Endothelial cell of umbilical vein (primary cell): ENCODE measurements around the gene NEB. TPM values are rescaled to one million over a fixed set of nuclear protein-coding genes. Genes with fewer than 3 reads are reported as not detected.

Source experiments
- BruUV-seq: library from RNA; stranded (reverse); fragments of 400-500 nt; replicated peaks from 2 replicates; lab custom pipeline; 2021; lab: Mats Ljungman, UMichigan
- CTCF ChIA-PET: fragments of 300-600, 350-600 bp; sonication (Branson Sonifier 250); formaldehyde crosslinking; loops from one replicate; lab custom pipeline; 2021; ENCODE audit warnings: antibody characterized with exemption, inconsistent platforms; lab: Charles Lee
- POLR2A ChIA-PET: fragments of 300-600, 350-600 bp; sonication (Branson Sonifier 250); formaldehyde crosslinking; loops from one replicate; lab custom pipeline; 2021; ENCODE audit warnings: antibody characterized with exemption, inconsistent platforms; lab: Charles Lee
- DNase-seq: peaks from one replicate; pipeline ENCODE4 v3.0.0-alpha.2; 2011; ENCODE audit warnings: low read depth, low spot score
- FAIRE-seq: peaks from 2 replicates; lab custom pipeline; 2011; peaks lifted over from hg19 to GRCh38; lab: Jason Lieb, UNC
- H2AFZ ChIP-seq: 2 replicates; pipeline ENCODE4 v1.6.0; 2012; ENCODE audit warnings: low read depth, low read length, control low read depth, inconsistent platforms
- H3K27ac ChIP-seq: 2 replicates; pipeline ENCODE4 v1.5.1; 2011; ENCODE audit warnings: low read depth, mild to moderate bottlenecking, control low read depth, low read length, moderate library complexity; ENCODE audit not compliant: insufficient read depth
- H3K27me3 ChIP-seq, 2 experiments: 2 replicates each; pipeline versions ENCODE4 v1.6.0 to v1.6.1; 2011; ENCODE audit warnings: low read length in 2 of 2, mixed read lengths in 1 of 2; ENCODE audit not compliant: control insufficient read depth in 2 of 2, insufficient read depth in 2 of 2
- H3K36me3 ChIP-seq, 2 experiments: 2 replicates in 1 of 2; 3 replicates in 1 of 2; pipeline ENCODE4 v1.5.1; 2011; ENCODE audit warnings: low read length in 2 of 2, mild to moderate bottlenecking in 1 of 2, moderate library complexity in 1 of 2; ENCODE audit not compliant: control insufficient read depth in 2 of 2, insufficient read depth in 2 of 2; ENCODE audit errors: extremely low read depth in 1 of 2
- H3K4me1 ChIP-seq: 3 replicates; pipeline ENCODE4 v1.5.1; 2011; ENCODE audit warnings: mild to moderate bottlenecking, low read length; ENCODE audit not compliant: control insufficient read depth, insufficient read depth; ENCODE audit errors: extremely low read depth
- H3K4me2 ChIP-seq: 2 replicates; pipeline ENCODE4 v1.6.1; 2011; ENCODE audit warnings: low read length, control low read depth, mixed read lengths; ENCODE audit not compliant: insufficient read depth
- H3K4me3 ChIP-seq, 3 experiments: fragments of 200-600 bp in 1 of 3; sonication (generic), shearing (Covaris generic) in 1 of 3; replicated peaks in 1 of 3; 2 replicates each; pipeline ENCODE4 v1.5.1; 2011 to 2016; ENCODE audit warnings: control low read depth in 3 of 3, low read length in 3 of 3, mild to moderate bottlenecking in 2 of 3, inconsistent platforms in 1 of 3, low read depth in 1 of 3, moderate library complexity in 1 of 3; ENCODE audit not compliant: insufficient read depth in 1 of 3
- H3K79me2 ChIP-seq: 2 replicates; pipeline ENCODE4 v1.6.0; 2012; ENCODE audit warnings: low read length, inconsistent platforms; ENCODE audit not compliant: control insufficient read depth, insufficient read depth
- H3K9ac ChIP-seq: replicated peaks from 2 replicates; pipeline ENCODE3; 2011; ENCODE audit warnings: low read length, control low read depth; ENCODE audit not compliant: insufficient read depth; ENCODE audit errors: extremely low read depth
- H3K9me1 ChIP-seq: replicated peaks from 3 replicates; pipeline ENCODE4 v1.6.0; 2011; ENCODE audit warnings: mild to moderate bottlenecking, low read length; ENCODE audit not compliant: control insufficient read depth, insufficient read depth; ENCODE audit errors: extremely low read depth
- H3K9me3 ChIP-seq: replicated peaks from 2 replicates; pipeline ENCODE4 v1.5.1; 2012; ENCODE audit warnings: low read length, inconsistent platforms; ENCODE audit not compliant: control insufficient read depth, insufficient read depth
- H4K20me1 ChIP-seq: replicated peaks from 2 replicates; pipeline ENCODE3; 2011; ENCODE audit warnings: mild to moderate bottlenecking, low read length; ENCODE audit not compliant: control insufficient read depth, insufficient read depth; ENCODE audit errors: extremely low read depth
- CTCF ChIP-seq, 2 donors: IDR thresholded peaks; 1 replicate in 1 of 2; 2 replicates in 1 of 2; pipeline ENCODE4 v1.5.1; 2011; ENCODE audit warnings: low read length in 2 of 2, mild to moderate bottlenecking in 2 of 2, moderate library complexity in 2 of 2, control low read depth in 1 of 2, inconsistent platforms in 1 of 2, low read depth in 1 of 2; ENCODE audit not compliant: insufficient read depth in 1 of 2; ENCODE audit errors: extremely low read depth in 1 of 2
- EZH2 ChIP-seq: IDR thresholded peaks from 2 replicates; pipeline ENCODE4 v1.6.1; 2012; ENCODE audit warnings: borderline replicate concordance, low read depth, mild to moderate bottlenecking, moderate library complexity, low read length, inconsistent platforms; ENCODE audit not compliant: severe bottlenecking
- FOS ChIP-seq: IDR thresholded peaks from 2 replicates; pipeline ENCODE4 v1.6.1; 2011; ENCODE audit warnings: mild to moderate bottlenecking, low read length, moderate library complexity, borderline replicate concordance; ENCODE audit not compliant: insufficient read depth
- GATA2 ChIP-seq: IDR thresholded peaks from 2 replicates; pipeline ENCODE4 v1.7.0; 2011; ENCODE audit warnings: low read depth, mild to moderate bottlenecking, moderate library complexity, mixed read lengths, low read length; ENCODE audit not compliant: insufficient read length, insufficient read depth
- JUN ChIP-seq: IDR thresholded peaks from 2 replicates; pipeline ENCODE4 v1.6.1; 2011; ENCODE audit warnings: borderline replicate concordance, low read depth; ENCODE audit not compliant: insufficient read length, insufficient read depth
- MYC ChIP-seq: IDR thresholded peaks from one replicate; pipeline ENCODE4 v1.6.1; 2011; ENCODE audit warnings: mild to moderate bottlenecking, low read depth, low read length
- POLR2A ChIP-seq: IDR thresholded peaks from 2 replicates; pipeline ENCODE4 v1.6.1; 2012; ENCODE audit warnings: low read depth, mild to moderate bottlenecking, control low read depth, low read length
- POLR2AphosphoS5 ChIP-seq: IDR thresholded peaks from 2 replicates; pipeline ENCODE4 v1.6.1; 2012; ENCODE audit warnings: low read depth, mild to moderate bottlenecking, control low read depth, low read length, moderate library complexity; ENCODE audit not compliant: insufficient read depth
- dilution Hi-C: fragments of 300-500 bp; cut with MboI; formaldehyde crosslinking; loops from one replicate; pipeline ENCODE4 v1.15.0; 2019; ENCODE audit warnings: low sequenced_read_pairs; ENCODE audit not compliant: extremely low pct_ligation_motif_present
- intact Hi-C: fragments of 100-400 bp; cut with micrococcal nuclease; formaldehyde crosslinking; loops from one replicate; pipeline ENCODE4 v1.10.0; 2022
- polyA plus RNA-seq, 4 experiments: library from polyadenylated mRNA; depleted of rRNA in 3 of 4; stranded (reverse) in 3 of 4; unstranded in 1 of 4; fragments of >200 nt; gene quantifications; 2 replicates each; pipeline versions ENCODE4 v1.2.1 to v1.2.3, GENCODE V29; 2011 to 2012; ENCODE audit warnings: missing spikeins in 1 of 4
- total RNA-seq: library from RNA; stranded (reverse); gene quantifications from 2 replicates; pipeline ENCODE4 v1.2.3, GENCODE V29; 2021
- TF ChIP-seq, protein P1 (sequence below): IDR thresholded peaks from 2 replicates; pipeline ENCODE4 v1.6.1; 2011; ENCODE audit not compliant: insufficient read depth, insufficient read length

NEB gene
- total and polyA plus RNA-seq, 2 donors (not counting 3 experiments of a cell fraction or from before 2014, with no cell fraction given) = 0.84 to 1.8 TPM

GRCh38 chr2:151657667-151658076, 76.6 kb downstream of the NEB start:
- H3K9me1 ChIP-seq = no peaks in the 10 kb centered on the region
- dilution Hi-C loops (no loop called here), intact Hi-C loops (no loop called here)
- FAIRE-seq = no peak
- H3K79me2 ChIP-seq = no peaks in the 10 kb centered on the region
- no peak overlapping the region for H3K27ac ChIP-seq
- H4K20me1 ChIP-seq = no peaks in the 10 kb centered on the region
- DNase-seq = no peak
- ChIA-PET POLR2A (no interaction called here), CTCF (no interaction called here)
- no peaks in the 10 kb centered on the region for H3K9me3 ChIP-seq
- H3K36me3 ChIP-seq = no peaks in the 10 kb centered on the region
- TF ChIP-seq, protein P1, sequence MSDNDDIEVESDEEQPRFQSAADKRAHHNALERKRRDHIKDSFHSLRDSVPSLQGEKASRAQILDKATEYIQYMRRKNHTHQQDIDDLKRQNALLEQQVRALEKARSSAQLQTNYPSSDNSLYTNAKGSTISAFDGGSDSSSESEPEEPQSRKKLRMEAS = no peak
- TF ChIP-seq EZH2 = no peak
- no peak for TF ChIP-seq POLR2AphosphoS5
- TF ChIP-seq MYC = no peak
- TF ChIP-seq POLR2A = no peak
- no peak for TF ChIP-seq JUN
- no peak for TF ChIP-seq FOS
- no peak for TF ChIP-seq CTCF (IDR thresholded peaks at IDR 0.05; ENCODE audit: extremely low read depth in 1 of 2, insufficient read depth in 1 of 2, low read depth in 1 of 2, low read length in 2 of 2)
- TF ChIP-seq GATA2 = no peak
- no peak overlapping the region for H3K4me2 ChIP-seq
- H3K9ac ChIP-seq = no peak overlapping the region
- peaks cover 0 to 4% of the 10 kb centered on the region in 2 experiments for H3K27me3 ChIP-seq
- no peaks in the 10 kb centered on the region for H3K4me1 ChIP-seq
- H3K4me3 ChIP-seq = no peak overlapping the region
- BruUV-seq = no TSS peak
- H2AFZ ChIP-seq = no peak overlapping the region
